Hepatocyte (in vitro differentiated cells): ENCODE results near the gene ZBTB20. TPM values are rescaled to one million over a fixed set of nuclear protein-coding genes. Genes with fewer than 3 reads are reported as not detected.

ENCODE experiments used
- DNase-seq: peaks from one replicate; pipeline ENCODE4 v3.0.0-alpha.2; 2016; ENCODE audit warnings: low spot score
- H2AFZ ChIP-seq: fragments of 200-600 bp; sonication (generic); 2 replicates; pipeline ENCODE4 v1.6.0; 2016; ENCODE audit warnings: antibody characterized with exemption, mild to moderate bottlenecking
- H3K27ac ChIP-seq: fragments of 200-600 bp; sonication (generic); 2 replicates; pipeline ENCODE4 v1.5.1; 2016; ENCODE audit warnings: mild to moderate bottlenecking
- H3K27me3 ChIP-seq: fragments of 200-600 bp; sonication (generic); 2 replicates; pipeline ENCODE4 v1.6.1; 2016
- H3K36me3 ChIP-seq: fragments of 200-600 bp; sonication (generic); replicated peaks from 2 replicates; pipeline ENCODE4 v1.5.1; 2016; ENCODE audit warnings: low read depth; ENCODE audit not compliant: insufficient read depth
- H3K4me1 ChIP-seq: fragments of 200-600 bp; sonication (generic); 2 replicates; pipeline ENCODE4 v1.5.1; 2016; ENCODE audit warnings: mild to moderate bottlenecking, moderate library complexity; ENCODE audit not compliant: insufficient read depth
- H3K4me2 ChIP-seq: fragments of 200-600 bp; sonication (generic); 2 replicates; pipeline ENCODE4 v1.6.0; 2016
- H3K4me3 ChIP-seq: fragments of 200-600 bp; sonication (generic); 2 replicates; pipeline ENCODE4 v1.5.1; 2016; ENCODE audit warnings: mild to moderate bottlenecking
- H3K79me2 ChIP-seq: fragments of 200-600 bp; sonication (generic); 2 replicates; pipeline ENCODE4 v1.6.0; 2017; ENCODE audit warnings: mild to moderate bottlenecking
- H3K9me2 ChIP-seq: fragments of 200-600 bp; sonication (generic); replicated peaks from 2 replicates; pipeline ENCODE4 v1.6.0; 2017; ENCODE audit warnings: mild to moderate bottlenecking; ENCODE audit not compliant: insufficient read depth
- H3K9me3 ChIP-seq: fragments of 200-600 bp; sonication (generic); 2 replicates; pipeline ENCODE4 v1.5.1; 2016; ENCODE audit warnings: low read depth, mild to moderate bottlenecking
- H4K20me1 ChIP-seq: fragments of 200-600 bp; sonication (generic); 2 replicates; pipeline ENCODE4 v1.6.0; 2016; ENCODE audit warnings: mild to moderate bottlenecking; ENCODE audit not compliant: insufficient read depth, poor library complexity, severe bottlenecking
- CTCF ChIP-seq: fragments of 200-600 bp; sonication (generic); IDR thresholded peaks from 2 replicates; pipeline ENCODE4 v1.5.1; 2016; ENCODE audit warnings: antibody characterized with exemption, mild to moderate bottlenecking; ENCODE audit not compliant: poor library complexity
- EZH2 ChIP-seq: fragments of 200-600 bp; sonication (generic); IDR thresholded peaks from 2 replicates; pipeline ENCODE4 v1.6.1; 2016; ENCODE audit warnings: antibody characterized with exemption, mild to moderate bottlenecking, borderline replicate concordance
- EZH2phosphoT487 ChIP-seq: fragments of 200-600 bp; sonication (generic); IDR thresholded peaks from one replicate; pipeline ENCODE4 v1.6.1; 2018; ENCODE audit warnings: antibody characterized with exemption, mild to moderate bottlenecking, low read depth, moderate library complexity; ENCODE audit not compliant: unreplicated experiment, severe bottlenecking
- WGBS: methylation state at CpG from one replicate; pipeline ENCODE4 v1.1.6; 2016; ENCODE audit warnings: low lambda C conversion rate; ENCODE audit errors: missing lambda C conversion rate; 5-methylcytosine and 5-hydroxymethylcytosine counted together
- polyA plus RNA-seq: library from polyadenylated mRNA; unstranded; fragments of >200 nt; fragmentation: Nextera tagmentation; extraction: Ambion mirVana; gene quantifications from 2 replicates; pipeline ENCODE4 v1.2.1, GENCODE V29; 2016
- total RNA-seq: library from RNA; depleted of rRNA; stranded (reverse); fragments of >200 nt; gene quantifications from 2 replicates; pipeline ENCODE4 v1.2.3, GENCODE V29; 2014

The ZBTB20 gene
- total and polyA plus RNA-seq, 2 experiments from 2014 or later: 25.8 to 28.0 TPM

DNA sequence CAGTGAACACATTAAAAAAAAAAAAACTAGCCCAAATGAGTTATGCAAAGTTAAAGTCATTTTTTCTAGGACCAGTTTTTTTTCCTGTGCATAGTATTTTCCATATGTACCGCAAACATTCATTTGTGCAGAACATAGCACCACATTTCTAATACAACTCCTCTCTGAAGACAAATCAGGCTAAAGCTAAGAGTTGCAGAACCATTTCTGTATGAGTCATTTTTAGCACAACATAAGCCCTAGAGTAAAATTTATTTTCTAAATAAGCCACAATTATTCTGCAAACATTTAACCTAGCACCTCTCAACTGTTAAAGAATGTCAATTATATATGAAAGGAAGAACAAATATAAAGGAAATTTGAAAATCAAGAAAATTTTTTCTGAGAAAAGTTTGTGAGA lies 477.5 kb downstream of the ZBTB20 start:
- H3K9me3 ChIP-seq: no peaks in the 10 kb centered on the region
- DNase-seq: no peak
- no peaks in the 10 kb centered on the region for H3K9me2 ChIP-seq
- H3K27ac ChIP-seq: no peak overlapping the region
- 97% methylated on average over 1 of the region's 1 CpG for WGBS
- H3K4me3 ChIP-seq: no peak overlapping the region
- TF ChIP-seq EZH2: no peak
- TF ChIP-seq EZH2phosphoT487: no peak
- TF ChIP-seq CTCF: no peak
- no peak overlapping the region for H2AFZ ChIP-seq
- no peaks in the 10 kb centered on the region for H3K27me3 ChIP-seq
- H3K4me2 ChIP-seq: no peak overlapping the region
- H4K20me1 ChIP-seq: no peaks in the 10 kb centered on the region
- H3K36me3 ChIP-seq: no peaks in the 10 kb centered on the region
- H3K4me1 ChIP-seq: no peaks in the 10 kb centered on the region
- no peaks in the 10 kb centered on the region for H3K79me2 ChIP-seq

GRCh38 chr3:114668099-114668498 lies 479.0 kb downstream of the ZBTB20 start:
- H2AFZ ChIP-seq: no peak overlapping the region
- no peak overlapping the region for H3K4me3 ChIP-seq
- H3K4me2 ChIP-seq: no peak overlapping the region
- no peaks in the 10 kb centered on the region for H3K36me3 ChIP-seq
- H4K20me1 ChIP-seq: no peaks in the 10 kb centered on the region
- DNase-seq: no peak
- no peak overlapping the region for H3K27ac ChIP-seq
- H3K4me1 ChIP-seq: no peaks in the 10 kb centered on the region
- H3K79me2 ChIP-seq: no peaks in the 10 kb centered on the region
- H3K9me3 ChIP-seq: no peaks in the 10 kb centered on the region
- H3K27me3 ChIP-seq: no peaks in the 10 kb centered on the region
- 76% methylated on average over 2 of the region's 2 CpGs for WGBS
- TF ChIP-seq EZH2phosphoT487: no peak
- TF ChIP-seq EZH2: no peak
- TF ChIP-seq CTCF: no peak
- H3K9me2 ChIP-seq: no peaks in the 10 kb centered on the region

- TF ChIP-seq CTCF: no peak
- TF ChIP-seq EZH2: no peak
- TF ChIP-seq EZH2phosphoT487: no peak
- 70% methylated on average over 3 of the region's 3 CpGs for WGBS
- Histone ChIP-seq H3K27me3 (no peaks in the 10 kb centered on the region), H4K20me1 (no peaks in the 10 kb centered on the region), H3K36me3 (no peaks in the 10 kb centered on the region), H3K4me3 (no peak overlapping the region), H3K9me3 (no peaks in the 10 kb centered on the region), H3K27ac (no peak overlapping the region), H3K4me2 (no peak overlapping the region), H3K79me2 (no peaks in the 10 kb centered on the region), H2AFZ (no peak overlapping the region), H3K9me2 (no peaks in the 10 kb centered on the region), H3K4me1 (no peaks in the 10 kb centered on the region)
- no peak for DNase-seq
Observed at GRCh38 chr3:114666623-114667022, 480.5 kb downstream of the ZBTB20 start.

GRCh38 chr3:114664006-114664405 lies 483.1 kb downstream of the ZBTB20 start:
- no peaks in the 10 kb centered on the region for H3K27me3 ChIP-seq
- no peaks in the 10 kb centered on the region for H3K36me3 ChIP-seq
- TF ChIP-seq EZH2phosphoT487: no peak
- TF ChIP-seq EZH2: no peak
- no peak for TF ChIP-seq CTCF
- no peaks in the 10 kb centered on the region for H4K20me1 ChIP-seq
- H3K79me2 ChIP-seq: no peaks in the 10 kb centered on the region
- H3K4me2 ChIP-seq: no peak overlapping the region
- no peak overlapping the region for H2AFZ ChIP-seq
- no peak for DNase-seq
- H3K9me2 ChIP-seq: no peaks in the 10 kb centered on the region
- no peak overlapping the region for H3K4me3 ChIP-seq
- H3K4me1 ChIP-seq: no peaks in the 10 kb centered on the region
- H3K9me3 ChIP-seq: no peaks in the 10 kb centered on the region
- no peak overlapping the region for H3K27ac ChIP-seq
